Suprapubic skin (tissue), 4 donors: ENCODE measurements around the gene RASA2.

ENCODE experiments used
- CTCF ChIP-seq, 2 donors: fragments of 200-600 bp in 1 of 2; fragments of 450-650 bp in 1 of 2; sonication (generic) in 1 of 2; IDR thresholded peaks; one replicate each; pipeline ENCODE4 v1.5.1; 2016 to 2019; ENCODE audit warnings: antibody characterized with exemption in 2 of 2, mild to moderate bottlenecking in 1 of 2, moderate library complexity in 1 of 2
- EP300 ChIP-seq: sonication (generic); formaldehyde crosslinking; IDR thresholded peaks from one replicate; pipeline ENCODE4 v1.6.1; 2017; ENCODE audit warnings: antibody characterized with exemption
- POLR2A ChIP-seq, 2 donors: fragments of 450-650 bp; IDR thresholded peaks; one replicate each; pipeline ENCODE4 v1.6.1; 2017; ENCODE audit warnings: antibody characterized with exemption in 2 of 2, mild to moderate bottlenecking in 2 of 2, moderate library complexity in 2 of 2
- POLR2AphosphoS5 ChIP-seq, 3 donors: sonication (generic); formaldehyde crosslinking; IDR thresholded peaks; one replicate each; pipeline ENCODE4 v1.6.1; 2017; ENCODE audit warnings: antibody characterized with exemption in 3 of 3

DNA sequence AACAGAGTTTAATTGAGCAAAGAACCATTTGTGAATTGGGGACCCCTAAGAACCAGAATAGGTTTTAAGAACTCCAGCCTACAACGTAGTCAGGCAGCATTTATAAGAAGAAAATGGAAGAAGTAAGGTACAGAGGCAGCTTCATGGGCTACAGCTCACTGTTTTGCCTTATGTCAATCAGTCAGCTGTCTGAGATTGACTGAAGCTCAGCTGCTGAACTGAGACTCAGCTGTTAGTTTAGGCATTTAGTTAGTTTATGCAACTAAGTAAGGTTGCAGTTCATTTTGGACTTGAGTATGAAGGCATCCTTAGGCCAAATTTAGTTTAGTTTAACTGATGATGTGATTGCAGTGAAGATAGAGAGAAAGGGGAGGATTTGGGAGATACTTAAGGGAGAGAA is 34.1 kb upstream of the RASA2 start:
- no peak for TF ChIP-seq CTCF (IDR thresholded peaks at IDR 0.05)
- TF ChIP-seq POLR2AphosphoS5 (IDR thresholded peaks at IDR 0.05): no peak
- TF ChIP-seq EP300: no peak
- TF ChIP-seq POLR2A (IDR thresholded peaks at IDR 0.05): no peak
